Kidney (tissue), 14 donors: ENCODE measurements around the gene STEAP3. TPM values are rescaled to one million over a fixed set of nuclear protein-coding genes. Genes with fewer than 3 reads are reported as not detected.

Experiments used
- DNase-seq, 5 donors: peaks; one replicate each; pipeline ENCODE4 v3.0.0-alpha.2; 2013 to 2020
- FAIRE-seq: peaks from 2 replicates; lab custom pipeline; 2012; peaks lifted over from hg19 to GRCh38; lab: Jason Lieb, UNC
- H3K27ac ChIP-seq, 2 donors: one replicate each; pipeline ENCODE4 v1.7.0; 2013; ENCODE audit warnings: low read depth in 2 of 2, low read length in 2 of 2, inconsistent platforms in 1 of 2
- H3K27me3 ChIP-seq: one replicate; pipeline ENCODE4 v1.7.1; 2013; ENCODE audit warnings: low read length, inconsistent platforms; ENCODE audit not compliant: control insufficient read depth, insufficient read depth
- H3K36me3 ChIP-seq, 3 donors: one replicate each; pipeline versions ENCODE4 v1.7.0 to v1.7.1; 2013; ENCODE audit warnings: low read length in 3 of 3, control low read depth in 1 of 3, inconsistent platforms in 1 of 3; ENCODE audit not compliant: insufficient read depth in 3 of 3, control insufficient read depth in 2 of 3
- H3K4me1 ChIP-seq, 3 donors: one replicate each; pipeline versions ENCODE4 v1.7.0 to v1.7.1; 2013; ENCODE audit warnings: low read length in 3 of 3, inconsistent platforms in 1 of 3, low read depth in 1 of 3; ENCODE audit not compliant: control insufficient read depth in 2 of 3, insufficient read depth in 2 of 3
- H3K4me3 ChIP-seq, 3 donors: one replicate each; pipeline versions ENCODE4 v1.7.0 to v1.8.1; 2013; ENCODE audit warnings: low read length in 3 of 3, control low read depth in 1 of 3, inconsistent platforms in 1 of 3
- H3K9ac ChIP-seq, 3 donors: one replicate each; pipeline versions ENCODE4 v1.7.0 to v1.7.1; 2013; ENCODE audit warnings: low read length in 3 of 3, control low read depth in 1 of 3, inconsistent platforms in 1 of 3
- H3K9me3 ChIP-seq, 3 donors: one replicate each; pipeline versions ENCODE4 v1.7.0 to v1.7.1; 2013; ENCODE audit warnings: low read length in 3 of 3, control low read depth in 1 of 3, inconsistent platforms in 1 of 3; ENCODE audit not compliant: control insufficient read depth in 2 of 3, insufficient read depth in 1 of 3
- CTCF ChIP-seq: IDR thresholded peaks from 3 replicates; pipeline ENCODE4 v1.5.1; 2012; ENCODE audit warnings: mild to moderate bottlenecking, moderate library complexity, borderline replicate concordance; ENCODE audit not compliant: insufficient read depth; ENCODE audit errors: extremely low read depth
- intact Hi-C: fragments of 100-400 bp; cut with DNase I; formaldehyde crosslinking; loops from one replicate; pipeline ENCODE4 v1.11.1; 2022
- polyA plus RNA-seq: library from polyadenylated mRNA; stranded (reverse); fragments of 350-450 nt; fragmentation: Illumina TruSeq; extraction: RNeasy Lipid Tissue Mini Kit (QIAGEN cat#74804); gene quantifications from one replicate; pipeline ENCODE4 v1.2.3, GENCODE V29; 2014; ENCODE audit warnings: low read depth, low replicate concordance; ENCODE audit not compliant: insufficient read depth
- total RNA-seq: library from RNA; stranded (reverse); fragmentation: NEBNext Ultra II Directional; extraction: Animal tissue kit (Norgen Biotek cat#: 25700); gene quantifications from one replicate; pipeline ENCODE4 v1.2.1, GENCODE V29; 2021
- donor health status: control.
- donor health status: control.
- donor health status: control.
- donor health status: control.
- donor health status: control.
- donor health status: DM: yes; HTN: yes; CAD: no.
- donor health status: Normal renal cell carcinoma (clear cell type).

Gene STEAP3
- total and polyA plus RNA-seq, 2 donors from 2014 or later, result 6.7 to 25.4 TPM

GRCh38 chr2:119290859-119291587 is 67.4 kb downstream of the STEAP3 start:
- Histone ChIP-seq H3K36me3 (no peaks in the 10 kb centered on the region), H3K27me3 (no peaks in the 10 kb centered on the region), H3K4me1 (no peaks in the 10 kb centered on the region), H3K4me3 (no peak overlapping the region), H3K27ac (no peak overlapping the region), H3K9ac (no peak overlapping the region), H3K9me3 (no peaks in the 10 kb centered on the region)
- intact Hi-C loops, result no loop called here
- FAIRE-seq, result no peak
- DNase-seq, result peak; percentile 51 to 92 (median 87)
- peak; percentile 56 for TF ChIP-seq CTCF

- no peak for DNase-seq
- H3K27ac ChIP-seq, result no peak overlapping the region
- H3K4me1 ChIP-seq, result no peaks in the 10 kb centered on the region
- TF ChIP-seq CTCF, result no peak
- no peaks in the 10 kb centered on the region for H3K9me3 ChIP-seq
- intact Hi-C loops, result no loop called here
- no peak overlapping the region for H3K9ac ChIP-seq
- H3K36me3 ChIP-seq, result no peaks in the 10 kb centered on the region
- H3K27me3 ChIP-seq, result no peaks in the 10 kb centered on the region
- no peak for FAIRE-seq
- no peak overlapping the region for H3K4me3 ChIP-seq
These were observed 68.0 kb downstream of the STEAP3 start for GRCh38 chr2:119291588-119292167.

- no peak overlapping the region for H3K27ac ChIP-seq
- intact Hi-C loops, result no loop called here
- no peaks in the 10 kb centered on the region for H3K27me3 ChIP-seq
- no peaks in the 10 kb centered on the region for H3K4me1 ChIP-seq
- no peak overlapping the region for H3K4me3 ChIP-seq
- TF ChIP-seq CTCF, result no peak
- H3K36me3 ChIP-seq, result no peaks in the 10 kb centered on the region
- FAIRE-seq (no peak), DNase-seq (no peak)
- H3K9me3 ChIP-seq, result no peaks in the 10 kb centered on the region
- no peak overlapping the region for H3K9ac ChIP-seq
These were observed 68.6 kb downstream of the STEAP3 start for GRCh38 chr2:119292226-119292625.
